SKM-1 (cell line): ENCODE results near the gene TRIM60.
"Not testable (repeated sequence)": the region's sequence is repeated elsewhere in the genome, so short reads cannot be mapped to it uniquely, and the experiment has no call there.

Experiments
- DNase-seq: peaks from one replicate; lab custom pipeline; 2025; ENCODE audit not compliant: unreplicated experiment; lab: John Stamatoyannopoulos, UW

The TRIM60 gene

GRCh38 chr4:165052627-165053026 is 20.8 kb downstream of the TRIM60 start:
- DNase-seq: no peak

DNA sequence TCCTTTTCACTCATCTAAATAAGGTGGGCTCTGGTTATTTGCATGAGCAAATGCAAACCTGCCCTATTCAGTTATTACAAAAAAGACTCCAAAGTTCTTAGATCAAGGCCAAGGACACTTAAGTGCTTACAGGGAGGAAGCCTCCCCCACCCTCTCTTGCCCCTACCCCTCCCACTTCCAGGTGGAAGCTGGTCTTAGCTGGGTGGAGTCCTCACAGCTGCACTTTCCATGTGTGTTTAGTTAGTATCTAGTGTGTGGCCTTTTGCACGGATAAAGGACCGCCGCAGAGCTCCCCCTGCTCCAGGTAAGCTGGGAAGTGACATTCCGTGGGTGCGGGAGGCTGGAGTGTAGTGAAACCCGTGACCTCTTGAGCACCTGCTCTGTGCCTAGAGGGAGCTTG is 21.8 kb downstream of the TRIM60 start, which contains the start of gene TRIM75:
TSS of gene TRIM75 (plus strand) at position 222 of the 400 bp plus-strand sequence. CDS start 5,282 bp downstream, outside the sequence.
- DNase-seq: no peak

GRCh38 chr4:165055601-165056000 is 23.8 kb downstream of the TRIM60 start:
- no peak for DNase-seq

DNA sequence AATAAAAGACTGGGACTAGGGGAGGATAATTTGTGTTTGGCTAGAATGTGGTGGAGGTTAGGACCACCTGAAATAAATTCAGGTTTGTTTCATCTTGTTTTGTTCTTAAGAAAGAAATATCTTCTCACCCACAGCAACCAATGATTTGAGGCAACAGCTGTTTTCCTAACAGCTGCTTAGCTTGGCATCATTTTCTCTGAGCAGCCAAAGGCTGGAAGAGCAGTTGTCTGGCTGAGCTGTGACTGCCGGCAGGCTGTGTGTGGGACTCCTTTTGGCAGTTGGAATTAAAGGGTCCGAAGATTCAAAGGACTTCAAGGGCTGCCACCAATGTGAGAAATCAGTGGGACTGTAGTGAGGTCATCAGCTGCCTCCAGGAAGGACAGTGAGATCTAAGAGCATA is 26.9 kb downstream of the TRIM60 start:
- DNase-seq: no peak

DNA sequence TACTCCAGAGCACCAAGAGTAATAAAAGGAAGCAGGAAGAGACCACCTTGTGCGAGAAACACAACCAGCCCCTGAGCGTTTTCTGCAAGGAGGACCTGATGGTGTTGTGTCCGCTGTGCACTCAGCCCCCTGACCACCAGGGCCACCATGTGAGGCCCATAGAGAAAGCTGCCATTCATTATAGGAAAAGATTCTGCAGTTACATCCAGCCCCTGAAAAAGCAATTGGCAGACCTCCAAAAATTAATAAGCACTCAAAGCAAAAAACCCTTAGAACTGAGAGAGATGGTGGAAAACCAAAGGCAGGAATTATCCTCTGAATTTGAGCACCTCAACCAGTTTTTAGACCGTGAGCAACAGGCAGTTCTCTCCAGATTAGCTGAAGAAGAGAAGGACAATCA is 27.6 kb downstream of the TRIM60 start:
- no peak for DNase-seq

GRCh38 chr4:165060938-165061337 is 29.1 kb downstream of the TRIM60 start:
- no peak for DNase-seq

- DNase-seq: no peak
Observed at GRCh38 chr4:165070560-165070959, 38.8 kb downstream of the TRIM60 start.

- DNase-seq: not testable (repeated sequence)
Observed at GRCh38 chr4:165073346-165073745, 41.5 kb downstream of the TRIM60 start.

GRCh38 chr4:165077034-165077578 is 45.3 kb downstream of the TRIM60 start:
- no peak for DNase-seq

GRCh38 chr4:165079476-165079875 is 47.7 kb downstream of the TRIM60 start:
- DNase-seq: no peak

DNA sequence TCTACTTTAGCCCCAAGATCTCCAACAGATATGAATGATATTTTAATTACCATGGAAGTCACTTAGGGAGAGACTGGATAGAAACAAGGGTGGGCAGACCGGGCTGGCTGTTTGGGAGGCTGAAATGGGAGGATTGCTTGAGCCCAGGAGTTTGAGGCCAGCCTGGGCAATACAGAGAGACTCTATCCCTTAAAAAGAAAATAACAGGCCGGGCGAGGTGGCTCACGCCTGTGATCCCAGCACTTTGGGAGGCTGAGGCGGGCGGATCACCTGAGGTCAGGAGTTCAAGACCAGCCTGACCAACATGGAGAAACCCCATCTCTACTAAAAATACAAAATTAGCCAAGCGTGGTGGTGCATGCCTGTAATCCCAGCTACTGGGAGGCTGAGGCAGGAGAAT is 53.0 kb downstream of the TRIM60 start:
- not testable (repeated sequence) for DNase-seq

- DNase-seq: no peak
Observed at GRCh38 chr4:165085946-165086345, 54.1 kb downstream of the TRIM60 start.

DNA sequence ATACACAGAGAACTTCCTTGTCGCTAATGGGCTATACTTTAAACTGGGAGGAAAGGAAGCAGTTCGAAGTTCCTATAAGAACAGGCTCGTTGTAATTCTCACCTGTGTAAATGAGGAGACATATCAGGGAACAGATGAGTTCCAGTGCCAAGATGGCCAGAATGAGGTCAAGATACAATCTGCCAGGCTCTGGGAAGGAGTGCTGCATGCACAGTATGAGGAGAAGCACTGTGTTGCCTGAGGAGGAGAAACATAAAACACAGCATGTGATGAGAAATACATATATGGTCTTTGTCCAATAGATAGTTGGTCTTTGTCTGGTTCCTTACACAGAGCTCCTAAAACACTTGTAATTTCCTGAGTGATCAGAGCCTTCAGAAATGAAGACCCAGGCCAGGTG is 56.6 kb downstream of the TRIM60 start:
- DNase-seq: no peak
